ENCODE data around the gene FLYWCH1.
A peak's percentile ranks its signal among the peaks of the same experiment; 100 is the strongest.

The FLYWCH1 gene

DNA sequence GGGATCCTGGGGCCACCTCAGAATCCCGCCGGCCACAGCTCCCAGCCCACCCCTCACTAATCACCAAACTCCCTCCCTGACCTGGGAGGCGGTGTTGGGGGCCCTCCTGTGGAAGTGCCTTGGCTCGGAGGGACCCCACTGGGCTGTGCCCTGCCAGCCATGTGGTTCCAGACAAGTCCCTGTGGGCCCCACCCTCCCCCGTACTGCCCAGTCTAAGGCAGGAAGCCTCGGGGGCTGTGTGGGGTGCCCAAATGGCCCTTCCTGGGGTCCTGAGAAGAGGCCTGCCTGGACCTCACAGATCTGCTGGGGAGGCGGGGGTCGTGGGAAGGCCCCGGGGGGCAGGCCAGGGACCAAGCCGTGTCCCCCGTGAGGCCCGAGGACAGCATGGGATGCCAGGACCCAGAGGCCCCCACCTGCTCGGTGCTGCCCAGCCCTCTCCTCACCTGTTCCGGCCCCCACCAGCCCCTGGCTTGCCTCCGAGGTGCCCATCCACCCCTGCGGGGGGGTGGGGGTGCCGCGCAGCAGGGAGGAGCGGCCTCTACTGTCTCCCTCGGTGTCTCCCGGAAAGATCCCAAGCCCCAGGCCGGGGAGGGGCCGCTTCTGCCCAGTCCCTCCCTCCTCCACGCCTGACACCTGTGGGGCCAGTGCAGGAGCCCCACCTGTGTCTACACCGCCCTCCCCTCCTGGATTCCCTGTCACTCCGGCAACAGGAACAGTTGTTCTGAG, 43.1 kb downstream of the FLYWCH1 start:
- TF ChIP-seq, protein P1, sequence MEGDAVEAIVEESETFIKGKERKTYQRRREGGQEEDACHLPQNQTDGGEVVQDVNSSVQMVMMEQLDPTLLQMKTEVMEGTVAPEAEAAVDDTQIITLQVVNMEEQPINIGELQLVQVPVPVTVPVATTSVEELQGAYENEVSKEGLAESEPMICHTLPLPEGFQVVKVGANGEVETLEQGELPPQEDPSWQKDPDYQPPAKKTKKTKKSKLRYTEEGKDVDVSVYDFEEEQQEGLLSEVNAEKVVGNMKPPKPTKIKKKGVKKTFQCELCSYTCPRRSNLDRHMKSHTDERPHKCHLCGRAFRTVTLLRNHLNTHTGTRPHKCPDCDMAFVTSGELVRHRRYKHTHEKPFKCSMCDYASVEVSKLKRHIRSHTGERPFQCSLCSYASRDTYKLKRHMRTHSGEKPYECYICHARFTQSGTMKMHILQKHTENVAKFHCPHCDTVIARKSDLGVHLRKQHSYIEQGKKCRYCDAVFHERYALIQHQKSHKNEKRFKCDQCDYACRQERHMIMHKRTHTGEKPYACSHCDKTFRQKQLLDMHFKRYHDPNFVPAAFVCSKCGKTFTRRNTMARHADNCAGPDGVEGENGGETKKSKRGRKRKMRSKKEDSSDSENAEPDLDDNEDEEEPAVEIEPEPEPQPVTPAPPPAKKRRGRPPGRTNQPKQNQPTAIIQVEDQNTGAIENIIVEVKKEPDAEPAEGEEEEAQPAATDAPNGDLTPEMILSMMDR (IDR thresholded peaks at IDR 0.05; ENCODE audit: low read depth, low read length), result no peak
- no peak for TF ChIP-seq POLR2A (IDR thresholded peaks at IDR 0.05; ENCODE audit: extremely low read depth, insufficient read length)
- no peak for TF ChIP-seq MYC (IDR thresholded peaks at IDR 0.05; ENCODE audit: low read depth, low read length)
- TF ChIP-seq, protein P2, sequence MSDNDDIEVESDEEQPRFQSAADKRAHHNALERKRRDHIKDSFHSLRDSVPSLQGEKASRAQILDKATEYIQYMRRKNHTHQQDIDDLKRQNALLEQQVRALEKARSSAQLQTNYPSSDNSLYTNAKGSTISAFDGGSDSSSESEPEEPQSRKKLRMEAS (IDR thresholded peaks at IDR 0.05; ENCODE audit: low read depth, low read length), result no peak
- no peak overlapping the region for H3K4me3 ChIP-seq (ENCODE audit: low read depth, low read length)
- DNase-seq (ENCODE audit: low read depth), result no peak

DNA sequence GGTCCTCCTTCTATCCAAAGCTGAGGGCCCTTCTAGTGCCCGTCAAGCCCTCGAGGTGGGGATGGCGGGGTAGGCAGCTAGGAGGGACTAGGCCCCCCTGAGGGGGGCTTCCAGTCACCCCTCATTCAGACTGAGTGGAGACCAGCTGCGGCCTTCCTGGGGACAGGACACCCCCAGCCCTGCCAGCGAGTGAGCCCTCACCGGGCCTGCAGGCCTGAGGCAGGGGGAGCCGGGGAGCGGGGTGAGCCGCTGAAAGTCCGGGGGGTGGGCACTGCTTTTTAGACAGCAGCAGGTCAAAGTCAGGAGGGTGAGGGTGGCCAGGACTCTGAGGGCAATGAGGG, 43.7 kb downstream of the FLYWCH1 start:
- TF ChIP-seq, protein P1 (IDR thresholded peaks at IDR 0.05; ENCODE audit: low read depth, low read length), result no peak
- no peak for TF ChIP-seq MYC (IDR thresholded peaks at IDR 0.05; ENCODE audit: low read depth, low read length)
- TF ChIP-seq, protein P2 (IDR thresholded peaks at IDR 0.05; ENCODE audit: low read depth, low read length), result no peak
- TF ChIP-seq POLR2A (IDR thresholded peaks at IDR 0.05; ENCODE audit: extremely low read depth, insufficient read length), result no peak
- no peak overlapping the region for H3K4me3 ChIP-seq (ENCODE audit: low read depth, low read length)
- DNase-seq (ENCODE audit: low read depth), result no peak

DNA sequence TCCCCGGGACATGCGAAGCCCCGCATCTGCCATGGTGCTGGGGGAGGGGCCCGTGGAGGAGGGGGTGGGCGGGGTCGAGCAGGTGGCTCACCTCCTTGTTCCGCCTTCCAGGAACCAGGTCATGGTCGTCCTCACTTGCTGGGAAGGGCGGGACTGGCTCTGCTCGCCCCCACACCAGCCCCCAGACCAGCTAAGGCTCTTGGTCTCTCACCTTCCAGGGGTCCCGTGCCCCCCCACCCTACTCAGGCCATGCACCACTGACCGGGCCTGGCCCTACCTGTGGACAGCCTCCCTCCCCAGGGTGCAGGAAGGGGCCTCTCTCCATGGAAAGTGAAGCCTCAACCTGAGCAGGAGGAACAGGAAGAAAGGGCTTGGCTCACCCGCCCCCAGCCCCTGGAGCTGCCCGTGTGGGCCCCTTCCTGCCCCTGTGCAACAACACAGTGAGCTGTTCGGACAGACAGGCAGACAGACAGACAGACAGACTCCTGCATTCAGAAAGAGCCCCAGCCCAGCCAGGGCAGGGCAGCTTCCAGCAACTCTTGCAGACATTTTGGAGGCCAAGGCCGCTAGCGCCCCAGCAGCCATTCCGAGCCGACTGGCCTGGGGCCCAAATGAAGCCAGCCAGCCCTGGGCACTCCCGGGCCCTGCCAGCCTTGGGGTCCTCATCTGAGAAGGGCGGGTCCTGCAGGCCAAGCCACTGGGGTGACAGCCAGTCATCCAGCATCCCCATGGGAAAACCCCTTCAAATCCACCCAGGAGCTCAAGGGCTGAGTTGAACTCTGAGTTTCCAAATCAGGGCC, 44.2 kb downstream of the FLYWCH1 start:
- TF ChIP-seq, protein P1 (IDR thresholded peaks at IDR 0.05; ENCODE audit: low read depth, low read length), result no peak
- TF ChIP-seq POLR2A (IDR thresholded peaks at IDR 0.05; ENCODE audit: extremely low read depth, insufficient read length), result peak; percentile 27
- TF ChIP-seq, protein P2 (IDR thresholded peaks at IDR 0.05; ENCODE audit: low read depth, low read length), result 0 out of 2 replicates have a peak, but pooled peaks have one; percentile 23
- no peak overlapping the region for H3K4me3 ChIP-seq (ENCODE audit: low read depth, low read length)
- DNase-seq (ENCODE audit: low read depth), result peak; percentile 83

DNA sequence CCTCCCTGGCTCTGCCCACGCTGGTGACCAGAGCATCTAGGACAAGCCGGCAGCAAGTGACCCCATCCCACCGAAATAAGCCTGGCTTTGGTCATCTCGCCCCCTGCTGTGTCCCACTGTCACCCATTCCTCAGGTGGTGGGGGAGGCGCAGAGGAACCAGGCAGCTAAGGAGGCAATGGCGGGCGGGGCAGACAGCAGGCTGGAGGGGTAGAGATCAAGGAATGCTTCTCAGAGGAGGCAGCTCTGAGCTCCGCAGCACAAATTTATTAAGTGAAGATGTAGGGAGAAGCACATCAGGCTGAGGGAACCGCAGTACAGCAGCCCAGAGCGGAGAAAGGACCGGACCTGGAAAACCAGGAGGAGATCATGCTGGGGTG, 44.8 kb downstream of the FLYWCH1 start:
- TF ChIP-seq MYC (IDR thresholded peaks at IDR 0.05; ENCODE audit: low read depth, low read length), result no peak
- TF ChIP-seq, protein P2 (IDR thresholded peaks at IDR 0.05; ENCODE audit: low read depth, low read length), result no peak
- no peak for TF ChIP-seq POLR2A (IDR thresholded peaks at IDR 0.05; ENCODE audit: extremely low read depth, insufficient read length)
- TF ChIP-seq, protein P1 (IDR thresholded peaks at IDR 0.05; ENCODE audit: low read depth, low read length), result no peak
- no peak for DNase-seq (ENCODE audit: low read depth)
- H3K4me3 ChIP-seq (ENCODE audit: low read depth, low read length), result no peak overlapping the region

DNA sequence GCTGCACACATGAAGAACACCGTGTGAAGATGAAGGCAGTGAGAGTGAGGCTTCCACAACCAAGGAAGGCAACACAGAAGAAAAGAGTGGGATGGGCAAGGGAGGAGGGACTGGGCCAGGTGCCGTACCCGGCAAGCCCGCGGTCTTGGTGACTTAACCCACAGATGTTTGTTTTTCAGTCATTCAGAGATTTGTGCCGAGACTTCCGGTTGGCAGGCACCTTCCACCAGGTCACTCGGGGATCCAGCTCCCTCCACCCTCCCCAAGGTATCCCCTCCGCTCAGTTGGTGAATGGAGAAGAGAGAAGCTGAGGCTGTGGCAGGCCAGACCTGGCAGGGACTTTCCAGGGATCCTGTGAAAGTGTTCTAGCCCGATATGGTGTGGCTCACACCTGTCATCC, 47.5 kb downstream of the FLYWCH1 start:
- DNase-seq (ENCODE audit: low read depth), result no peak
- TF ChIP-seq MYC (IDR thresholded peaks at IDR 0.05; ENCODE audit: low read depth, low read length), result no peak
- TF ChIP-seq, protein P2 (IDR thresholded peaks at IDR 0.05; ENCODE audit: low read depth, low read length), result no peak
- TF ChIP-seq, protein P1 (IDR thresholded peaks at IDR 0.05; ENCODE audit: low read depth, low read length), result no peak
- TF ChIP-seq POLR2A (IDR thresholded peaks at IDR 0.05; ENCODE audit: extremely low read depth, insufficient read length), result no peak
- H3K4me3 ChIP-seq (ENCODE audit: low read depth, low read length), result no peak overlapping the region

Data from NB4 (cell line).